T-helper 22 cell (primary cell): Measurements from ENCODE around the gene CMBL.
"Not testable (repeated sequence)": the region's sequence is repeated elsewhere in the genome, so short reads cannot be mapped to it uniquely, and the experiment has no call there.

Source experiments
- DNase-seq: peaks from one replicate; pipeline ENCODE4 v3.0.0-alpha.2; 2020; ENCODE audit warnings: low read depth

Gene CMBL

GRCh38 chr5:10257870-10258269 lies 49.8 kb downstream of the CMBL start:
- DNase-seq = no peak

- no peak for DNase-seq
Measured at GRCh38 chr5:10254686-10255085, 53.0 kb downstream of the CMBL start.

- DNase-seq = no peak
Measured at GRCh38 chr5:10253390-10253789, 54.3 kb downstream of the CMBL start.

GRCh38 chr5:10251405-10251804 lies 56.3 kb downstream of the CMBL start:
- no peak for DNase-seq

GRCh38 chr5:10250806-10251276 lies 56.9 kb downstream of the CMBL start:
- DNase-seq = no peak

GRCh38 chr5:10249948-10250805 lies 57.5 kb downstream of the CMBL start, which contains the start of gene CCT5:
CCT5 (plus strand) TSS chr5:10250280; CDS start chr5:10250341, 61 bp downstream.
- peak; percentile 86 for DNase-seq

GRCh38 chr5:10248378-10249260 lies 59.1 kb downstream of the CMBL start:
- no peak for DNase-seq

- not testable (repeated sequence) for DNase-seq
Measured at GRCh38 chr5:10247217-10247616, 60.5 kb downstream of the CMBL start.

- no peak for DNase-seq
Measured at GRCh38 chr5:10246761-10247160, 60.9 kb downstream of the CMBL start.

GRCh38 chr5:10244342-10244944 lies 63.3 kb downstream of the CMBL start:
- no peak for DNase-seq

- no peak for DNase-seq
Measured at GRCh38 chr5:10243660-10244240, 64.0 kb downstream of the CMBL start.

GRCh38 chr5:10235350-10235749 lies 72.4 kb downstream of the CMBL start:
- DNase-seq = no peak

GRCh38 chr5:10233505-10233904 lies 74.2 kb downstream of the CMBL start:
- no peak for DNase-seq

GRCh38 chr5:10233011-10233410 lies 74.7 kb downstream of the CMBL start:
- DNase-seq = no peak

- DNase-seq = no peak
Measured at GRCh38 chr5:10232386-10232785, 75.3 kb downstream of the CMBL start.

GRCh38 chr5:10229306-10230048 lies 78.2 kb downstream of the CMBL start:
- no peak for DNase-seq

- no peak for DNase-seq
Measured at GRCh38 chr5:10228288-10228687, 79.4 kb downstream of the CMBL start.
